Measurements from ENCODE around the gene NUP210L.

- TF ChIP-seq POLR2AphosphoS5 (IDR thresholded peaks at IDR 0.05; ENCODE audit: borderline replicate concordance, low read depth, low read length): no peak
- no peak for TF ChIP-seq EZH2 (IDR thresholded peaks at IDR 0.05)
- TF ChIP-seq FOXP2 (optimal IDR thresholded peaks at IDR 0.05; ENCODE audit: control extremely low read depth, extremely low read length, insufficient read depth): no peak
These were observed 140.5 kb downstream of the NUP210L start for GRCh38 chr1:154014154-154014907.

All from SK-N-MC (cell line).